Measurements from ENCODE around the gene GJA5.

- no peak for TF ChIP-seq CTCF (IDR thresholded peaks at IDR 0.05; ENCODE audit: insufficient read depth, low read depth, low read length)
- TF ChIP-seq EZH2 (IDR thresholded peaks at IDR 0.05; ENCODE audit: insufficient read depth, low read length): no peak
Observed at GRCh38 chr1:147772570-147772969, 12.2 kb upstream of the GJA5 start.

Data from astrocyte (in vitro differentiated cells and primary cell).